Measurements from ENCODE around the gene SLC2A3. TPM values are rescaled to one million over a fixed set of nuclear protein-coding genes. Genes with fewer than 3 reads are reported as not detected.
"Not testable (repeated sequence)": the region's sequence is repeated elsewhere in the genome, so short reads cannot be mapped to it uniquely, and the experiment has no call there.

SLC2A3 gene
- total RNA-seq, 4 donors from 2014 or later, result 0.80 to 10.2 (median 8.1) TPM

- no peaks in the 10 kb centered on the region for H3K9me3 ChIP-seq
- H3K27me3 ChIP-seq, result peaks cover 17% of the 10 kb centered on the region
- H3K27ac ChIP-seq, result no peak overlapping the region
- intact Hi-C loops (cut with DNase I; ENCODE audit: low total_unique reads), result no loop called here
- H3K36me3 ChIP-seq, result no peaks in the 10 kb centered on the region
- no peak for DNase-seq
- H3K4me3 ChIP-seq, result no peak overlapping the region
- 83 to 87% methylated on average over 7 to 14 of the region's 14 CpGs for WGBS, 2 donors (ENCODE audit: low coverage in 1 of 2)
- TF ChIP-seq EP300 (IDR thresholded peaks at IDR 0.05; ENCODE audit: low read depth) (no peak), CTCF (IDR thresholded peaks at IDR 0.05) (no peak), POLR2AphosphoS5 (IDR thresholded peaks at IDR 0.05) (no peak), POLR2A (IDR thresholded peaks at IDR 0.05) (no peak)
- in situ Hi-C loops (cut with MboI; ENCODE audit: low pct_ligation_motif_present in 1 of 4, low pct_unique_long_range_greater_than_20kb in 1 of 4, low sequenced_read_pairs in 3 of 4), result no loop called here
- peaks cover 0 to 18% (median 7%) of the 10 kb centered on the region in 4 donors for H3K4me1 ChIP-seq
These were observed 30.6 kb upstream of the SLC2A3 start for GRCh38 chr12:7966563-7966962.

- in situ Hi-C loops (cut with MboI; ENCODE audit: low pct_ligation_motif_present in 1 of 4, low pct_unique_long_range_greater_than_20kb in 1 of 4, low sequenced_read_pairs in 3 of 4); H3K27me3 ChIP-seq; H3K27ac ChIP-seq; H3K36me3 ChIP-seq; DNase-seq; H3K4me3 ChIP-seq; intact Hi-C loops (cut with DNase I; ENCODE audit: low total_unique reads); H3K9me3 ChIP-seq: not testable (repeated sequence)
- peaks cover 0 to 11% (median under 1%) of the 10 kb centered on the region in 4 donors for H3K4me1 ChIP-seq
- WGBS, 2 donors (ENCODE audit: low coverage in 1 of 2), result 84 to 90% methylated on average over 9 of the region's 9 CpGs
These were observed 28.7 kb upstream of the SLC2A3 start for GRCh38 chr12:7964669-7965068.

GRCh38 chr12:7961395-7962178 is 25.6 kb upstream of the SLC2A3 start:
- intact Hi-C loops (cut with DNase I; ENCODE audit: low total_unique reads), result no loop called here
- H3K4me1 ChIP-seq, result peaks cover 0 to 16% (median 0%) of the 10 kb centered on the region in 4 donors
- no peak for DNase-seq

GRCh38 chr12:7959701-7960121 is 23.7 kb upstream of the SLC2A3 start:
- Histone ChIP-seq H3K27ac (peak overlapping the region in 3 of 4 donors; percentile 71 to 82 (median 77)), H3K4me1 (peaks cover 0 to 16% (median 0%) of the 10 kb centered on the region in 4 donors), H3K27me3 (no peaks in the 10 kb centered on the region), H3K36me3 (no peaks in the 10 kb centered on the region), H3K4me3 (peak overlapping the region in 1 of 4 donors; percentile 54), H3K9me3 (no peaks in the 10 kb centered on the region)
- DNase-seq, result peak; percentile 41
- intact Hi-C loops (cut with DNase I; ENCODE audit: low total_unique reads) (no loop called here), in situ Hi-C loops (cut with MboI; ENCODE audit: low pct_ligation_motif_present in 1 of 4, low pct_unique_long_range_greater_than_20kb in 1 of 4, low sequenced_read_pairs in 3 of 4) (no loop called here)
- TF ChIP-seq EP300 (IDR thresholded peaks at IDR 0.05; ENCODE audit: low read depth) (no peak), POLR2AphosphoS5 (IDR thresholded peaks at IDR 0.05) (no peak), CTCF (IDR thresholded peaks at IDR 0.05) (no peak), POLR2A (IDR thresholded peaks at IDR 0.05) (no peak)
- WGBS, 2 donors (ENCODE audit: low coverage in 1 of 2), result 60% methylated on average over 3 of the region's 3 CpGs; no CpG with 5 or more reads in 1 of the 2 donors

More at GRCh38 chr12:7961395-7962178, 25.6 kb upstream of the SLC2A3 start:
- 69 to 82% methylated on average over 6 to 12 of the region's 12 CpGs for WGBS, 2 donors (ENCODE audit: low coverage in 1 of 2)
- no peaks in the 10 kb centered on the region for H3K9me3 ChIP-seq
- no peak for TF ChIP-seq POLR2A (IDR thresholded peaks at IDR 0.05)
- no peak for TF ChIP-seq CTCF (IDR thresholded peaks at IDR 0.05)
- no peak for TF ChIP-seq POLR2AphosphoS5 (IDR thresholded peaks at IDR 0.05)
- TF ChIP-seq EP300 (IDR thresholded peaks at IDR 0.05; ENCODE audit: low read depth), result no peak
- in situ Hi-C loops (cut with MboI; ENCODE audit: low pct_ligation_motif_present in 1 of 4, low pct_unique_long_range_greater_than_20kb in 1 of 4, low sequenced_read_pairs in 3 of 4), result no loop called here
- H3K27ac ChIP-seq, result peak overlapping the region; percentile 67 to 82 (median 74)
- H3K4me3 ChIP-seq, result peak overlapping the region in 1 of 4 donors; percentile 54
- H3K36me3 ChIP-seq, result no peaks in the 10 kb centered on the region
- H3K27me3 ChIP-seq, result no peaks in the 10 kb centered on the region

Measured in transverse colon (tissue), 4 donors.